CD4-positive, alpha-beta memory T cell (primary cell): ENCODE results near the gene RPL19. TPM values are rescaled to one million over a fixed set of nuclear protein-coding genes. Genes with fewer than 3 reads are reported as not detected.

Experiments used
- CTCF ChIA-PET: fragments of 350-600 bp; sonication (Branson Sonifier 250); formaldehyde crosslinking; loops from one replicate; lab custom pipeline; 2021; ENCODE audit warnings: inconsistent platforms; ENCODE audit not compliant: partially characterized antibody; lab: Charles Lee
- POLR2A ChIA-PET: fragments of 350-600 bp; sonication (Branson Sonifier 250); formaldehyde crosslinking; loops from one replicate; lab custom pipeline; 2021; ENCODE audit not compliant: partially characterized antibody; lab: Charles Lee
- DNase-seq, 5 donors: peaks; one replicate each; pipeline versions ENCODE4 v3.0.0 to v3.0.0-alpha.2; 2020 to 2022; ENCODE audit warnings: mixed read lengths in 1 of 5
- H3K27ac ChIP-seq: one replicate; pipeline ENCODE4 v1.7.0; 2013; ENCODE audit warnings: low read depth, low read length
- H3K27me3 ChIP-seq: 2 replicates; pipeline ENCODE4 v1.7.0; 2013; ENCODE audit warnings: mild to moderate bottlenecking, low read length, moderate library complexity; ENCODE audit not compliant: insufficient read depth
- H3K36me3 ChIP-seq: 2 replicates; pipeline ENCODE4 v1.7.0; 2013; ENCODE audit warnings: mild to moderate bottlenecking, low read length, moderate library complexity; ENCODE audit not compliant: insufficient read depth
- H3K4me1 ChIP-seq: 2 replicates; pipeline ENCODE4 v1.7.0; 2013; ENCODE audit warnings: mild to moderate bottlenecking, low read length, moderate library complexity; ENCODE audit not compliant: insufficient read depth
- H3K4me3 ChIP-seq, 2 donors: one replicate each; pipeline ENCODE4 v1.7.0; 2013; ENCODE audit warnings: low read length in 2 of 2, mild to moderate bottlenecking in 1 of 2
- H3K9me3 ChIP-seq, 2 donors: one replicate each; pipeline ENCODE4 v1.7.0; 2013; ENCODE audit warnings: low read length in 2 of 2, control low read depth in 1 of 2; ENCODE audit not compliant: control insufficient read depth in 1 of 2
- H3K27ac Mint-ChIP-seq, 7 donors: one replicate each; pipeline ENCODE4 v1.8.0; 2020 to 2021; ENCODE audit warnings: mixed read lengths in 7 of 7, mild to moderate bottlenecking in 6 of 7, inconsistent platforms in 3 of 7, moderate library complexity in 3 of 7
- H3K27me3 Mint-ChIP-seq, 2 donors: one replicate each; pipeline ENCODE4 v1.8.0; 2020 to 2021; ENCODE audit warnings: mixed read lengths in 2 of 2
- H3K36me3 Mint-ChIP-seq, 2 donors: one replicate each; pipeline ENCODE4 v1.8.0; 2020 to 2021; ENCODE audit warnings: mixed read lengths in 2 of 2, inconsistent platforms in 1 of 2, mild to moderate bottlenecking in 1 of 2
- H3K4me1 Mint-ChIP-seq, 4 donors: one replicate each; pipeline ENCODE4 v1.8.0; 2020 to 2021; ENCODE audit warnings: mixed read lengths in 4 of 4, mild to moderate bottlenecking in 1 of 4
- H3K4me3 Mint-ChIP-seq, 8 donors: one replicate each; pipeline ENCODE4 v1.8.0; 2020 to 2021; ENCODE audit warnings: mixed read lengths in 8 of 8, mild to moderate bottlenecking in 7 of 8, moderate library complexity in 6 of 8, inconsistent platforms in 3 of 8
- H3K9me3 Mint-ChIP-seq, 8 donors: one replicate each; pipeline ENCODE4 v1.8.0; 2020 to 2021; ENCODE audit warnings: mixed read lengths in 8 of 8, mild to moderate bottlenecking in 5 of 8, inconsistent platforms in 3 of 8, moderate library complexity in 1 of 8
- intact Hi-C: fragments of 100-400 bp; cut with micrococcal nuclease; formaldehyde crosslinking; loops from one replicate; pipeline ENCODE4 v1.15.1; 2023
- polyA plus RNA-seq, 2 donors: library from polyadenylated mRNA; unstranded; fragments of 300-500 nt; fragmentation: Illumina TruSeq; gene quantifications; one replicate each; pipeline ENCODE4 v1.2.3, GENCODE V29; 2021
- total RNA-seq, 2 experiments: library from RNA; stranded (reverse); gene quantifications; one replicate each; pipeline ENCODE4 v1.2.3, GENCODE V29; 2021

Gene RPL19
- total and polyA plus RNA-seq, 4 experiments from 2014 or later: 2,224 to 3,299 (median 3,252) TPM

- Histone ChIP-seq H3K4me1 (no peaks in the 10 kb centered on the region), H3K27ac (no peak overlapping the region), H3K9me3 (no peaks in the 10 kb centered on the region), H3K36me3 (no peaks in the 10 kb centered on the region), H3K27me3 (no peaks in the 10 kb centered on the region), H3K4me3 (no peak overlapping the region)
- Mint-ChIP-seq H3K27me3 (no peaks in the 10 kb centered on the region), H3K36me3 (peaks cover 13 to 31% of the 10 kb centered on the region in 2 donors), H3K27ac (no peak overlapping the region), H3K9me3 (no peaks in the 10 kb centered on the region), H3K4me3 (no peak overlapping the region), H3K4me1 (peaks cover 5 to 24% (median 10%) of the 10 kb centered on the region in 4 donors)
- ChIA-PET CTCF (interaction anchor here (1.0 to 6.9 kb wide), 13 partner anchors 11 to 260 kb away, joined by 3 to 153 read pairs (median 10); partner anchors contain the start of genes ARL5C and LASP1NB), POLR2A (interaction anchor here (0.5 to 2.1 kb wide), 4 partner anchors 20 to 193 kb away, joined by 3 to 17 read pairs (median 8); no protein-coding TSS in a partner anchor)
- no peak for DNase-seq
- intact Hi-C loops: loop anchor here (1.0 kb wide), 2 partner anchors 106 to 192 kb away; no protein-coding TSS in a partner anchor
Observed at GRCh38 chr17:39175695-39176093, 24.4 kb upstream of the RPL19 start.

DNA sequence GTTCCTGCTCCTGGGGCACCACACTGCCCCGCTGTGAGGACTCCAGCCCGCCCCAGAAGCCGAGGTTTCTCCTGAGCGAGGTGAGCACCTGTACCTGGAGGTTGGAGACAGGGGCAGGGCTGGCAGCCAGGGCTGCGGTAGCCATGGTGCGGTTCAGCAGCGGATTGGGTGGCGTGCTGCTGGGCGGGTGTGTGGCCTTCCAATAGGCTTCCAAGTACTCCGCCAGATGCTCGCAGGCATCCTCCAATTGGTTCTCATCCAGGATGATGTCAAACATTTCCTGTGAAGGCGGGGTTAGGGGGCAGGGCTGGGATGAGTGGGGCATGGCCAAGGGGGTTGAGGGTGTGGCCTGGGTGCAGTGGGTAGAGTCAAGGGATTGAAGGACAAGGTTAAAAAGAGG lies 22.8 kb upstream of the RPL19 start:
- no peak overlapping the region for H3K27ac ChIP-seq
- H3K27me3 ChIP-seq: no peaks in the 10 kb centered on the region
- DNase-seq: no peak
- intact Hi-C loops: no loop called here
- H3K36me3 ChIP-seq: no peaks in the 10 kb centered on the region
- no peaks in the 10 kb centered on the region for H3K4me1 ChIP-seq
- H3K27me3 Mint-ChIP-seq: no peaks in the 10 kb centered on the region
- H3K27ac Mint-ChIP-seq: peak overlapping the region in 1 of 7 donors; percentile 29
- ChIA-PET CTCF (interaction anchor here (1.4 to 6.9 kb wide), 3 partner anchors 13 to 194 kb away, joined by 3 to 153 read pairs (median 106); partner anchors contain the start of gene ARL5C), POLR2A (no interaction called here)
- H3K36me3 Mint-ChIP-seq: peaks cover 13 to 33% of the 10 kb centered on the region in 2 donors
- no peaks in the 10 kb centered on the region for H3K9me3 Mint-ChIP-seq
- H3K4me3 ChIP-seq: no peak overlapping the region
- peaks cover 2 to 24% (median 7%) of the 10 kb centered on the region in 4 donors for H3K4me1 Mint-ChIP-seq
- no peaks in the 10 kb centered on the region for H3K9me3 ChIP-seq
- H3K4me3 Mint-ChIP-seq: no peak overlapping the region

GRCh38 chr17:39178536-39178935 lies 21.5 kb upstream of the RPL19 start:
- peaks cover 22 to 42% of the 10 kb centered on the region in 2 donors for H3K36me3 Mint-ChIP-seq
- ChIA-PET CTCF (interaction anchor here (1.2 to 6.9 kb wide), 4 partner anchors 8 to 195 kb away, joined by 3 to 153 read pairs (median 58); partner anchors contain the start of gene ARL5C), POLR2A (no interaction called here)
- no peak for DNase-seq
- H3K27me3 ChIP-seq: no peaks in the 10 kb centered on the region
- intact Hi-C loops: no loop called here
- no peaks in the 10 kb centered on the region for H3K9me3 Mint-ChIP-seq
- H3K4me3 ChIP-seq: no peak overlapping the region
- no peak overlapping the region for H3K27ac ChIP-seq
- no peaks in the 10 kb centered on the region for H3K9me3 ChIP-seq
- H3K4me1 ChIP-seq: no peaks in the 10 kb centered on the region
- no peak overlapping the region for H3K27ac Mint-ChIP-seq
- peaks cover 8% of the 10 kb centered on the region for H3K36me3 ChIP-seq
- no peak overlapping the region for H3K4me3 Mint-ChIP-seq
- peaks cover 2 to 11% (median 3%) of the 10 kb centered on the region in 4 donors for H3K4me1 Mint-ChIP-seq
- H3K27me3 Mint-ChIP-seq: no peaks in the 10 kb centered on the region

DNA sequence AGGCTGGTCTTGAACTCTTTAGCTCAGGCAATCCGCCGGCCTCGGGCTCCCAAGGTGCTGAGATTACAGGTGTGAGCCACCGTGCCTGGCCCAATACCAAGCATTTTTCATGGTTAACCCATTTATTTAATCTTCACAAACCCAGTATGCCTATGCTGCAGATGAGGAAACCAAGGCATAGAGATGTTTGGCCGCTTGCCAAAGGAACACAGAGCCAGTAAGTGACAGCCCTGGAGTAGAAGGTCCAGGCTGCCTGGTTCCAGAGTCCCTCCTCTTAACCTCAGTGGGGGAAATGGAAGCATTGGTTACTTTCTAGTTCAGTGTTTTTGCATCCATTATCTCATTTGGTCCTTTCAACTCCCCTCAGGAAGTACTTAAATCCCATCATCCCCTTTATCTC lies 18.8 kb upstream of the RPL19 start:
- DNase-seq: no peak
- Mint-ChIP-seq H3K9me3 (no peaks in the 10 kb centered on the region), H3K36me3 (peaks cover 25 to 50% of the 10 kb centered on the region in 2 donors), H3K4me3 (no peak overlapping the region), H3K4me1 (no peaks in the 10 kb centered on the region), H3K27me3 (no peaks in the 10 kb centered on the region), H3K27ac (no peak overlapping the region)
- intact Hi-C loops: no loop called here
- no peaks in the 10 kb centered on the region for H3K4me1 ChIP-seq
- H3K9me3 ChIP-seq: no peaks in the 10 kb centered on the region
- H3K4me3 ChIP-seq: no peak overlapping the region
- no peak overlapping the region for H3K27ac ChIP-seq
- ChIA-PET CTCF (interaction anchor here (1.4 to 2.2 kb wide), 2 partner anchors 16 to 198 kb away, joined by 4 to 8 read pairs; no protein-coding TSS in a partner anchor), POLR2A (no interaction called here)
- peaks cover 20% of the 10 kb centered on the region for H3K36me3 ChIP-seq
- no peaks in the 10 kb centered on the region for H3K27me3 ChIP-seq

DNA sequence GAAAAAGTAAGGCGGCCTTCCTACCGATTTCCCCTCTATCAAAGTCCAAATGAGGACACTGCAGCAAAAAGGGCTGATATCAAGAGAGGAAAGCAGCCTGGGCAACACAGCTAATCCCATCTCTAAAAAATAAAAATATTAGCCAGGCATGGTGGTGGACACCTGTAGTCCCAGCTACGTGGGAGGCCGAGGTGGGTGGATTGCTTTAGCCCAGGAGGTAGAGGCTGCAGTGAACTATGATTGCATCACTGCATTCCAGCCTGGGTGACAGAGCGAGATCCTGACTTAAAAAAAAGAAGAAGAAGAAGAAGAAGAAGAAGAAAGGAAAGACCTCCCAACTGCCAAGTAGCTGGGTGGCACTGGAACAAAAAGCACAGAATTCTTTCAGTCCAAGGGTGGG lies 17.0 kb upstream of the RPL19 start:
- H3K27me3 Mint-ChIP-seq: no peaks in the 10 kb centered on the region
- H3K9me3 Mint-ChIP-seq: no peaks in the 10 kb centered on the region
- H3K27ac ChIP-seq: no peak overlapping the region
- CTCF ChIA-PET: interaction anchor here (1.1 to 2.1 kb wide), 3 partner anchors 8 to 53 kb away, joined by 3 to 14 read pairs (median 6); no protein-coding TSS in a partner anchor
- no peaks in the 10 kb centered on the region for H3K4me1 ChIP-seq
- no peak overlapping the region for H3K4me3 Mint-ChIP-seq
- H3K4me1 Mint-ChIP-seq: no peaks in the 10 kb centered on the region
- no peaks in the 10 kb centered on the region for H3K27me3 ChIP-seq
- peak overlapping the region in 1 of 7 donors; percentile 15 for H3K27ac Mint-ChIP-seq
- no peak overlapping the region for H3K4me3 ChIP-seq
- no peak for DNase-seq
- POLR2A ChIA-PET: interaction anchor here (0.9 to 1.0 kb wide), 2 partner anchors 10 to 17 kb away, joined by 4 to 6 read pairs; partner anchors contain the start of gene RPL19
- intact Hi-C loops: no loop called here
- peaks cover 14 to 42% of the 10 kb centered on the region in 2 donors for H3K36me3 Mint-ChIP-seq
- H3K9me3 ChIP-seq: no peaks in the 10 kb centered on the region
- peaks cover 33% of the 10 kb centered on the region for H3K36me3 ChIP-seq

DNA sequence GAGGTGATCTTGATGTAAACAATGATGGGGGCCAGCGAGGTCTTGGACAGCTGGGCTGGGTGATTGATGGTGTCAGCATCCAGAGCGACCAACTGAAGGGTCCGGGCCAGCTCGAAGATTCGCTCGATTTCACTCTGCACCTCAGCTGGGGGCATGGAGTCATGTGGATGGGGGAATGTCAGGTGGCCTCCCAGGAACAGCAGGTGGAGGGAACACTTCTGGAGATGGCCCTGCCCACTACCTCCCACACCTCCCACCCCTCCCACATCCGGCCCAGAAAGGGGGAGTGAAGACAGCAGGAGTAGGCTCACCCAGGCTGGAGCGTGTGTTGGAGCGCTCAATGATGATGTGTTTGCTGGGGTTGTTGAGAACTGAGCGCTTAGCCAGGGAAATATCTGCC lies 16.4 kb upstream of the RPL19 start:
- H3K4me1 Mint-ChIP-seq: no peaks in the 10 kb centered on the region
- Histone ChIP-seq H3K9me3 (no peaks in the 10 kb centered on the region), H3K4me1 (no peaks in the 10 kb centered on the region), H3K36me3 (peaks cover 33% of the 10 kb centered on the region), H3K27me3 (no peaks in the 10 kb centered on the region), H3K27ac (no peak overlapping the region), H3K4me3 (no peak overlapping the region)
- CTCF ChIA-PET: interaction anchor here (0.8 to 2.1 kb wide), 4 partner anchors 9 to 53 kb away, joined by 3 to 14 read pairs (median 4); no protein-coding TSS in a partner anchor
- DNase-seq: no peak
- H3K9me3 Mint-ChIP-seq: no peaks in the 10 kb centered on the region
- no peak overlapping the region for H3K27ac Mint-ChIP-seq
- H3K36me3 Mint-ChIP-seq: peaks cover 13 to 39% of the 10 kb centered on the region in 2 donors
- POLR2A ChIA-PET: interaction anchor here (1.0 kb wide), 1 partner anchor 11 kb away, joined by 4 read pairs; no protein-coding TSS in a partner anchor
- intact Hi-C loops: no loop called here
- no peaks in the 10 kb centered on the region for H3K27me3 Mint-ChIP-seq
- no peak overlapping the region for H3K4me3 Mint-ChIP-seq

DNA sequence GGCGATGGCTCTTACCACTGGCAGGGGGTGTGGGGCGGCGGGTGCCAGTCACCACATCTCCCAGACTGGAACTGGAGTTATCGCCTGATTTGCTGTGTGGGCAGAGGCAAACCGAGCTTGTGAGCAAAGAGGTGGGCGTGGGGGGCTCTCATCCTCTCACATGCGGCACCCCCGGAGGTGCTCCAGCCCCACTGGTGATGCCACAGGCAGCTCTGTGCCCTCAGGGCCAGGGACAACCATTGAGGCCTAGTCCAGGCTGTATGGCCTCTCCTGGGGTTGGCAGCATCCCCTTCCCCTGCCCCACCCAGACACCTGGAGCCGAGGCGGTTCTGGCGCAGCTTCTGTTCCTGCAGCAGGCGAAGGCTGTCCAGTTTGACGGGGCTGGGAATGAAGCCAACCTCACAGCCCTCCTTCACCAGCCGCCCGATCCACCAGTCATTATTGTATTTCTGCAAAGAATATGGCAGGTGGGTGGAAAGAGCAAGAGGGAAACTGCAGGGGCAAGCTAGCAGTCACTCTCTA lies 13.5 kb upstream of the RPL19 start:
- DNase-seq: no peak
- ChIA-PET CTCF (interaction anchor here (0.7 to 1.7 kb wide), 6 partner anchors 8 to 22 kb away, joined by 3 to 10 read pairs (median 4); no protein-coding TSS in a partner anchor), POLR2A (no interaction called here)
- no peak overlapping the region for H3K27ac ChIP-seq
- no peaks in the 10 kb centered on the region for H3K27me3 ChIP-seq
- no peaks in the 10 kb centered on the region for H3K27me3 Mint-ChIP-seq
- peaks cover 33% of the 10 kb centered on the region for H3K36me3 ChIP-seq
- no peaks in the 10 kb centered on the region for H3K4me1 Mint-ChIP-seq
- no peaks in the 10 kb centered on the region for H3K9me3 ChIP-seq
- H3K4me3 Mint-ChIP-seq: no peak overlapping the region
- H3K9me3 Mint-ChIP-seq: no peaks in the 10 kb centered on the region
- H3K4me1 ChIP-seq: no peaks in the 10 kb centered on the region
- peaks cover 13 to 40% of the 10 kb centered on the region in 2 donors for H3K36me3 Mint-ChIP-seq
- no peak overlapping the region for H3K27ac Mint-ChIP-seq
- intact Hi-C loops: no loop called here
- H3K4me3 ChIP-seq: no peak overlapping the region
